GM13977 (cell line): ENCODE results near the gene AP2S1.
"Not testable (repeated sequence)": the region's sequence is repeated elsewhere in the genome, so short reads cannot be mapped to it uniquely, and the experiment has no call there.

Experiments used
- DNase-seq: peaks from one replicate; pipeline ENCODE4 v3.0.0; 2012; ENCODE audit warnings: low spot score
- in situ Hi-C: fragments of 300-500 bp; cut with MboI; formaldehyde crosslinking; loops from one replicate; pipeline ENCODE4 v1.12.0; 2022; ENCODE audit warnings: low sequenced_read_pairs, low pct_unique_long_range_greater_than_20kb, mixed read lengths, inconsistent platforms; ENCODE audit not compliant: unreplicated experiment
- TF ChIP-seq, protein P1 (sequence below): IDR thresholded peaks from 2 replicates; pipeline ENCODE4 v1.5.1; 2012; ENCODE audit warnings: mild to moderate bottlenecking, control low read depth; ENCODE audit not compliant: insufficient read depth; ENCODE audit errors: extremely low read depth, missing control alignments

Gene AP2S1

DNA sequence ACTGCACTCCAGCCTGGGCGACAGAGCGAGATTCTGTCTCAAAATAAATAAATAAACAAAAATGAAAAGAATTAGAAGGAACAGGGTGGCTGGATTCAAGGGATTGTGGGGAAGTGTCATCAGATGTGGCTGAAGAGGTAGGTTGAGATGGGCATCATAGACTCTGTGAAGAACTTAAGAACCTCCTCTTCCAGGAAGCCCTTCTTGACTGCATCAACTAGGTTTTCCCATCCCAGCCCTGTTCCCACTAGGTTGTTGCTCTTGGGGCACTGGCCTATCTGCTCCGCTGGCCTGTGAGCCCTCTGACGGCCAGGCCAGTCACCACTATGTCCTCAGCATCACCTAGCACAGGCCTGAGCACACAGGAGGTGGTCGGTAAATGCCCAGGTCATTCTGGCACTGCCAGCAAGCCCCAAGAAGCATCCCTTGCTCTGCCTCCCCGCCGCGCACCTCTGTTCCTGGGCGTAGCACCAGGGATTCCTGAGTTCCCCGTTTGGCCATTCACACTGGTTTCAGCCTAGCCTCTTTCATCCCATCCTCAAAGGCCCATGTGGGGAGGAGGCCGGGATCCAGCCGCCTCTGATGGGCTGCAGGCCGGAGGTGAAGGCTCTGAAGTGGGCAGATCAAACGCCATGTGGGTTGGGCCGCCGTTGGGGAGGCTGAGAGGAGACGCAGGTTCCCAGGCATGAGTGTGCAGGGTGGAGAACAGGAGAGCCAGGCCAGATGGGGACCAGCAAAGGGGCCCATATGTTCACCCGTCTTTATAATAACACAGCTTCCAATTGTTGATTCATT lies 34.6 kb downstream of the AP2S1 start:
- TF ChIP-seq, protein P1, sequence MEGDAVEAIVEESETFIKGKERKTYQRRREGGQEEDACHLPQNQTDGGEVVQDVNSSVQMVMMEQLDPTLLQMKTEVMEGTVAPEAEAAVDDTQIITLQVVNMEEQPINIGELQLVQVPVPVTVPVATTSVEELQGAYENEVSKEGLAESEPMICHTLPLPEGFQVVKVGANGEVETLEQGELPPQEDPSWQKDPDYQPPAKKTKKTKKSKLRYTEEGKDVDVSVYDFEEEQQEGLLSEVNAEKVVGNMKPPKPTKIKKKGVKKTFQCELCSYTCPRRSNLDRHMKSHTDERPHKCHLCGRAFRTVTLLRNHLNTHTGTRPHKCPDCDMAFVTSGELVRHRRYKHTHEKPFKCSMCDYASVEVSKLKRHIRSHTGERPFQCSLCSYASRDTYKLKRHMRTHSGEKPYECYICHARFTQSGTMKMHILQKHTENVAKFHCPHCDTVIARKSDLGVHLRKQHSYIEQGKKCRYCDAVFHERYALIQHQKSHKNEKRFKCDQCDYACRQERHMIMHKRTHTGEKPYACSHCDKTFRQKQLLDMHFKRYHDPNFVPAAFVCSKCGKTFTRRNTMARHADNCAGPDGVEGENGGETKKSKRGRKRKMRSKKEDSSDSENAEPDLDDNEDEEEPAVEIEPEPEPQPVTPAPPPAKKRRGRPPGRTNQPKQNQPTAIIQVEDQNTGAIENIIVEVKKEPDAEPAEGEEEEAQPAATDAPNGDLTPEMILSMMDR, result no peak
- in situ Hi-C loops, result no loop called here
- no peak for DNase-seq

- no peak for DNase-seq
- in situ Hi-C loops, result no loop called here
Measured at GRCh38 chr19:46813839-46814358, 36.7 kb downstream of the AP2S1 start.

GRCh38 chr19:46812977-46813838 lies 37.4 kb downstream of the AP2S1 start:
- no peak for DNase-seq
- in situ Hi-C loops, result no loop called here
- TF ChIP-seq, protein P1, result no peak

More at GRCh38 chr19:46813839-46814358, 36.7 kb downstream of the AP2S1 start:
- TF ChIP-seq, protein P1, result no peak

DNA sequence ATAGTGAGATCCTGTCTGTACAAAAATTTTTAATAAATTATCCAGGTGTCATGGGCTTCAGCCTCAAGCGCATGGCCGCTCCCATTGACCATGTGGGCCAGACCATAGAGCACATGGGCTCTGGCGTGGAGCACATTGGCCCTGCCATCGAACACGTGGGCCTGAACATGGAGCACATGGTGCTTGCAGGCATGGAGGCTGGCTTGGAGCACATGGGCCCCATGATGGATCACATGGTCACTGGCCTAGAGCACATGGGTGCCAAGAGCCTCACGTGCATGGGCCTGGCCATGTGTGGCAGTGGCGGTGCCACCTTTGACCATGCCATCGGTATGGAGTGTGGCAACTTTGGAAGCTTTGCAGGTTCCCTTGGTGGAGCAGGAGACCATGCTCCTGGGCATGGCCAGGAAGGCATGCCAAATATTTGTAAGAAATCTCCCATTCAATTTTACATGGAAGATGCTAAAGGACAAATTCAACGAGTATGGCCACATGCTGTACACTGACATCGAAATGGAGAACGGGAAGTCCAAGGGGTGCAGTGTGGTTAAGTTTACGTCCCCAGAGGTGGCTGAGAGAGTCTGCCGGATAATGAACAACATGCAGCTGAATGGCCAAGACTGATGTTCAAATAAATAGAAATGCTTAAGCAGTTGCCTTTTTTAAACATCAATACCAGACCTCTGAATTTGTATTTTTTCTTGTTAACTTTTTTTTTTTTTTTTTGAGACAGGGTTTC lies 40.9 kb downstream of the AP2S1 start:
- in situ Hi-C loops, result no loop called here
- DNase-seq, result no peak
- TF ChIP-seq, protein P1, result no peak

DNA sequence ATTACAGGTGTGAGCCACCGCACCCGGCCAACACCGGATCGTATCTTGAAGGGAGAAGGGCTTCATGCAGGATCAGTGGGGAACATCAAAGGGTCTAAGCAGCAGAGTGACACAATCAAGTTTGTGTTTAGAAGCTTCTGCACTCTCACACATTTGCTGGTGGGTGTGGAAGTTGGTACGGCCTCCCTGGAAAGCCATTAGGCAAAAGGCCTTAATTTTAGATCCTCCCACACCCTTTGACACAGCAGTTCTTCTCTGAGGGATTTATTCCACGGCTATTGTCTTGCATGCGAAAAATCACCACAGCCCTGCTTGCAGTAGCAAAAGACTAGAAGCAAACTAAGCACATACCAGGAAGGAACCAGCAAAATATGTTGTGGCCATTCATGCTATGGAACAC lies 44.0 kb downstream of the AP2S1 start:
- in situ Hi-C loops, result no loop called here
- TF ChIP-seq, protein P1, result no peak
- DNase-seq, result no peak

- DNase-seq, in situ Hi-C loops: not testable (repeated sequence)
Measured at GRCh38 chr19:46804432-46804831, 46.2 kb downstream of the AP2S1 start.
